HepG2 (cell line): Measurements from ENCODE around the gene DPM2. TPM values are rescaled to one million over a fixed set of nuclear protein-coding genes. Genes with fewer than 3 reads are reported as not detected.

Source experiments
- ATAC-seq: fragments of 200-7000 bp; cut with Tn5 transposase; 3 replicates; pipeline ENCODE4 v1.9.1; 2020; ENCODE audit warnings: mild to moderate bottlenecking, moderate library complexity
- BruUV-seq: library from RNA; stranded (reverse); fragments of 400-500 nt; replicated peaks from 2 replicates; lab custom pipeline; 2021; lab: Mats Ljungman, UMichigan
- CTCF ChIA-PET: fragments of 300-600 bp; formaldehyde crosslinking; extraction: SDS; loops from one replicate; lab custom pipeline; 2021; ENCODE audit warnings: low total read pairs, inconsistent platforms, low intra/inter-chr PET ratio; lab: Yijun Ruan, JAX
- POLR2A ChIA-PET: fragments of 350-600 bp; sonication (Branson Sonifier 250); formaldehyde crosslinking; loops from one replicate; lab custom pipeline; 2020; ENCODE audit warnings: antibody characterized with exemption, inconsistent platforms; lab: Yijun Ruan, JAX
- DNase-seq: peaks from one replicate; pipeline ENCODE4 v3.0.0-alpha.2; 2015; ENCODE audit warnings: low spot score
- FAIRE-seq: peaks from 3 replicates; lab custom pipeline; 2011; peaks lifted over from hg19 to GRCh38; lab: Jason Lieb, UNC
- H2AFZ ChIP-seq: one replicate; pipeline ENCODE4 v1.6.1; 2011; ENCODE audit warnings: low read length, inconsistent platforms
- H3K27ac ChIP-seq: fragments of 300-600 bp; 3 replicates; pipeline ENCODE4 v1.8.0; 2011; ENCODE audit warnings: mixed run types, mild to moderate bottlenecking, mixed read lengths, low read length, inconsistent platforms; ENCODE audit not compliant: insufficient read depth; ENCODE audit errors: extremely low read length
- H3K27me3 ChIP-seq, 2 experiments: fragments of 200-600 bp in 1 of 2; 2 replicates in 1 of 2; 3 replicates in 1 of 2; pipeline versions ENCODE4 v1.6.0 to v1.8.0; 2011; ENCODE audit warnings: low read length in 2 of 2, mild to moderate bottlenecking in 2 of 2, moderate library complexity in 2 of 2, inconsistent platforms in 1 of 2; ENCODE audit not compliant: insufficient read depth in 2 of 2, control insufficient read depth in 1 of 2
- H3K36me3 ChIP-seq, 2 experiments: fragments of 200-600 bp in 1 of 2; replicated peaks in 1 of 2; 2 replicates in 1 of 2; 3 replicates in 1 of 2; pipeline versions ENCODE4 v1.5.1 to v1.8.0; 2011; ENCODE audit warnings: low read length in 2 of 2, inconsistent platforms in 1 of 2; ENCODE audit not compliant: insufficient read depth in 2 of 2, control insufficient read depth in 1 of 2
- H3K4me1 ChIP-seq: 2 replicates; pipeline ENCODE4 v1.5.1; 2012; ENCODE audit warnings: low read length, inconsistent platforms; ENCODE audit not compliant: insufficient read depth
- H3K4me2 ChIP-seq: 2 replicates; pipeline ENCODE4 v1.6.0; 2011; ENCODE audit warnings: low read depth, low read length, inconsistent platforms
- H3K4me3 ChIP-seq, 3 experiments: fragments of 200-600 bp in 1 of 3; sonication (generic), shearing (Covaris generic) in 1 of 3; replicated peaks in 1 of 3; 2 replicates each; pipeline ENCODE4 v1.5.1; 2011 to 2016; ENCODE audit warnings: low read length in 3 of 3, inconsistent platforms in 2 of 3, low read depth in 2 of 3, mild to moderate bottlenecking in 2 of 3, control low read depth in 1 of 3, mixed read lengths in 1 of 3; ENCODE audit not compliant: insufficient read depth in 1 of 3
- H3K79me2 ChIP-seq: one replicate; pipeline ENCODE4 v1.6.1; 2011; ENCODE audit warnings: low read length, inconsistent platforms; ENCODE audit not compliant: insufficient read depth
- H3K9ac ChIP-seq: 2 replicates; pipeline ENCODE4 v1.6.0; 2011; ENCODE audit warnings: mild to moderate bottlenecking, low read depth, low read length, inconsistent platforms; ENCODE audit not compliant: insufficient read depth
- H3K9me3 ChIP-seq: 2 replicates; pipeline ENCODE4 v1.5.1; 2012; ENCODE audit warnings: mild to moderate bottlenecking, low read length
- H4K20me1 ChIP-seq: 2 replicates; pipeline ENCODE4 v1.6.0; 2011; ENCODE audit warnings: inconsistent platforms, mild to moderate bottlenecking, low read length, moderate library complexity; ENCODE audit not compliant: insufficient read depth
- AGO2 ChIP-seq: fragments of 200-400 bp; formaldehyde crosslinking; optimal IDR thresholded peaks from 2 replicates; pipeline ENCODE3; 2017; ENCODE audit warnings: mild to moderate bottlenecking, low read depth, low read length, moderate library complexity
- HBP1 ChIP-seq: IDR thresholded peaks from 2 replicates; pipeline ENCODE4 v1.6.1; 2016; ENCODE audit warnings: low read depth, control low read depth
- HMGXB4 ChIP-seq, 2 experiments: sonication (generic) in 1 of 2; formaldehyde crosslinking in 1 of 2; IDR thresholded peaks; 2 replicates each; pipeline versions ENCODE4 v1.4.0 to v1.6.1; 2018 to 2020; ENCODE audit warnings: missing genetic modification reagents in 2 of 2, borderline replicate concordance in 1 of 2, low read depth in 1 of 2, mild to moderate bottlenecking in 1 of 2, missing biosample characterization in 1 of 2
- HNF4G ChIP-seq, 2 experiments: sonication (generic) in 1 of 2; formaldehyde crosslinking in 1 of 2; IDR thresholded peaks; 2 replicates each; pipeline versions ENCODE4 v1.4.0 to v1.6.1; 2011 to 2020; ENCODE audit warnings: borderline replicate concordance in 2 of 2, low read depth in 2 of 2, mild to moderate bottlenecking in 2 of 2, low read length in 1 of 2, missing genetic modification reagents in 1 of 2, moderate library complexity in 1 of 2
- HNRNPL ChIP-seq: fragments of 200-400 bp; formaldehyde crosslinking; IDR thresholded peaks from 2 replicates; pipeline ENCODE4 v1.6.1; 2017; ENCODE audit warnings: mild to moderate bottlenecking, low read depth, low read length
- KLF9 ChIP-seq: IDR thresholded peaks from 2 replicates; pipeline ENCODE4 v1.6.1; 2016; ENCODE audit warnings: low read depth
- PCBP1 ChIP-seq: fragments of 200-400 bp; formaldehyde crosslinking; IDR thresholded peaks from 2 replicates; pipeline ENCODE4 v1.6.1; 2017; ENCODE audit warnings: mild to moderate bottlenecking, low read depth, low read length, borderline replicate concordance
- TCF7L2 ChIP-seq: IDR thresholded peaks from 2 replicates; pipeline ENCODE4 v1.6.1; 2011; ENCODE audit warnings: mild to moderate bottlenecking, low read depth, low read length, moderate library complexity
- ZGPAT ChIP-seq: IDR thresholded peaks from 2 replicates; pipeline ENCODE4 v1.6.1; 2016; ENCODE audit warnings: mild to moderate bottlenecking
- ZNF629 ChIP-seq: sonication (generic); formaldehyde crosslinking; conservative IDR thresholded peaks from 2 replicates; pipeline ENCODE4 v1.5.0; 2020; ENCODE audit warnings: missing genetic modification reagents
- WGBS: methylation state at CpG from one replicate; pipeline ENCODE4 v1.1.6; 2017; ENCODE audit warnings: low lambda C conversion rate; 5-methylcytosine and 5-hydroxymethylcytosine counted together
- in situ Hi-C: cut with HindIII; loops from 2 replicates; pipeline ENCODE4 v1.10.0; 2017; ENCODE audit warnings: low pct_unique_long_range_greater_than_20kb; ENCODE audit not compliant: extremely low pct_ligation_motif_present
- intact Hi-C: fragments of 100-400 bp; cut with micrococcal nuclease; formaldehyde crosslinking; loops from one replicate; pipeline ENCODE4 v1.10.0; 2022; ENCODE audit not compliant: unreplicated experiment
- polyA plus RNA-seq, 8 experiments: library from polyadenylated mRNA; depleted of rRNA in 3 of 8; stranded (reverse) in 7 of 8; unstranded in 1 of 8; fragments of >200 nt; fragmentation: Illumina TruSeq in 4 of 8; extraction: Trizol in 4 of 8; gene quantifications; 2 replicates each; pipeline versions ENCODE4 v1.2.1 to v1.2.3, GENCODE V29; 2011 to 2016; ENCODE audit warnings: low read depth in 4 of 8, missing spikeins in 1 of 8, mixed read lengths in 1 of 8; ENCODE audit not compliant: insufficient read depth in 1 of 8
- total RNA-seq, 5 experiments: library from RNA; depleted of rRNA; stranded (reverse); fragments of >200 nt; fragmentation: Illumina TruSeq; extraction: Trizol; gene quantifications; 2 replicates each; pipeline ENCODE4 v1.2.3, GENCODE V29; 2016; ENCODE audit warnings: low read depth in 1 of 5

The DPM2 gene
- total and polyA plus RNA-seq, 2 of the 13 experiments (the other 11 are each of a cell fraction or from before 2014, with no cell fraction given) = 24.8 to 35.3 TPM

GRCh38 chr9:127953768-127954505 is 16.3 kb upstream of the DPM2 start:
- ChIA-PET CTCF (no interaction called here), POLR2A (interaction anchor here (1.8 to 2.3 kb wide), 2 partner anchors 12 to 27 kb away, joined by 6 to 11 read pairs; partner anchors contain the start of gene EEIG1)
- H3K27me3 ChIP-seq = no peaks in the 10 kb centered on the region; a peak in 1 of 5 replicates
- 98% methylated on average over 17 of the region's 17 CpGs for WGBS
- peaks cover 72% of the 10 kb centered on the region for H3K4me1 ChIP-seq
- H3K79me2 ChIP-seq = peaks cover 77% of the 10 kb centered on the region
- no peaks in the 10 kb centered on the region; a peak in 1 of 5 replicates for H3K36me3 ChIP-seq
- TF ChIP-seq KLF9 (CRISPR knock-in tag) = no peak
- TF ChIP-seq ZNF629 (CRISPR knock-in tag) = peak; percentile 91
- peak; percentile 40 for TF ChIP-seq AGO2
- TF ChIP-seq HNF4G (IDR thresholded peaks at IDR 0.05; ENCODE audit: borderline replicate concordance, low read depth, low read length) = no peak
- no peak for TF ChIP-seq HNF4G (CRISPR knock-in tag; IDR thresholded peaks at IDR 0.05; ENCODE audit: borderline replicate concordance, low read depth)
- TF ChIP-seq HNRNPL = 0 out of 2 replicates have a peak, but pooled peaks have one; percentile 28
- TF ChIP-seq TCF7L2 = no peak
- TF ChIP-seq ZGPAT (CRISPR knock-in tag) = no peak
- no peak for TF ChIP-seq HMGXB4 (CRISPR knock-in tag; IDR thresholded peaks at IDR 0.05; ENCODE audit: borderline replicate concordance in 1 of 2, low read depth in 1 of 2)
- TF ChIP-seq HBP1 (CRISPR knock-in tag) = no peak
- TF ChIP-seq PCBP1 = no peak
- peak overlapping the region; percentile 96 for H3K27ac ChIP-seq
- in situ Hi-C loops (no loop called here), intact Hi-C loops (loop anchor here (2.0 kb wide), 1 partner anchor 79 kb away; no protein-coding TSS in a partner anchor)
- H3K4me2 ChIP-seq = no peak overlapping the region
- H4K20me1 ChIP-seq = 0 out of 2 replicates have a peak, but pooled peaks cover 3% of the 10 kb centered on the region
- FAIRE-seq (no peak), ATAC-seq (no peak), DNase-seq (no peak)
- no peak overlapping the region for H3K4me3 ChIP-seq
- no peak overlapping the region for H2AFZ ChIP-seq
- H3K9ac ChIP-seq = no peak overlapping the region
- no peaks in the 10 kb centered on the region for H3K9me3 ChIP-seq
- no TSS peak for BruUV-seq
